ENCODE measurements around the gene PRR20E.
"Not testable (repeated sequence)": the region's sequence is repeated elsewhere in the genome, so short reads cannot be mapped to it uniquely, and the experiment has no call there.

PRR20E gene

DNA sequence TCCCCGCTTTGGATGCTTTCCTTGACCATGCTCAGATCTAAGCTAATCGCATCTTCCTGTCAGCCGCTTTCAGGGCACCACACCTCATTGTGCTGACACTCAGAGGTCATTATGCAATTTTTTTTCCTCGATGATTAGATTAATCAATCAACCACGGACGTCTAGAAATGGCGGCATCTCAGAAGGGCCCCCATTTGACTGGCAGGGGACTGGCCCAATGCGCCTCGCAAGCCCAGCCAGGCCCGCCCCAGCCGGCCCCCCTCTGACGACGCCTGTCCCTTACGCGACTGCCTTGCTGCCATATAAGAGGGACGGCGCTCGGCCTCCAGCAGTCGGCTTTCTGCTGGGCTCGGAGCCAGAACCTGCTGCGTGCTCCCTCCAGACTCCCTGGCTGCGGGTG is at the start of gene PRR20E:
Gene PRR20E, plus strand, starts transcription at position 301 of the 400 bp plus-strand sequence. CDS start 387 bp downstream, outside the sequence.
- DNase-seq (ENCODE audit: low spot score) = not testable (repeated sequence)

DNA sequence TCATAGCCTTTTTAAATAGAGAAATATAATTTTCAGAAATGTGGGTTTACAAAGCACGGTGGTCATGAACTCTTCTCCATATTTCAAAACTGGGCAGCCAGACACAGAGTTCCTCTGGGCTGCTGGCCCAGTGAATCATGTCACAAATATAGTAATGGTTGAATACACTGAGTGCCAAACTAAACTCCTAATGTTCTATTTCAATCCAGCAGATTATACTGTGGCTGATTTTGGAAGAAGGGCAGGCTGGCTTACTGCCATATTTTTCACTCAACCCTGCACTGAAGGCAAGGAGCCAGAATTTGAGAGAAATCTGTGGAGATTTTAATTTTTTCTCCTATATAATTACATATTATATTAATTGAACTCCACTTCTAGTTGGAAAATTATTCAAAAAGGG is 43.3 kb upstream of the PRR20E start:
- no peak for DNase-seq (ENCODE audit: low spot score)

DNA sequence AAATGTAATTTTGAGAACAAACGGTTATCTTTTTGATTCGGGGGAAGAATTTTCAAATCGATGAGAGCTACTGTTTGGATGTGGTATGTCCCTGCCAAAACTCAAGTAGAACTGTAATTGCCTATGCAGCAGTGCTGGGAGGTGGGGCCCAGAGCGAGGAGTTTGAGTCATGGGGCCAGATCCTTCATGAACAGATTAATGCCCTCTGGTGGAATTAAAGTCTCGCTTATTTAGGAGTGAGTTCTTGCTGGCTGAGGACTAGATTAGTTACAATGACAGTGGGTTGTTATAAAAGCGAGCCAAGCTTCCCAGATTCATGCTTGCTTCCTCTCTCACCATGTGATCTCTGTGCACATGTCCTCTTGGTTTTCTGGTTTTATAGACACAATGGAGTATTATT is 38.1 kb upstream of the PRR20E start:
- no peak for DNase-seq (ENCODE audit: low spot score)

DNA sequence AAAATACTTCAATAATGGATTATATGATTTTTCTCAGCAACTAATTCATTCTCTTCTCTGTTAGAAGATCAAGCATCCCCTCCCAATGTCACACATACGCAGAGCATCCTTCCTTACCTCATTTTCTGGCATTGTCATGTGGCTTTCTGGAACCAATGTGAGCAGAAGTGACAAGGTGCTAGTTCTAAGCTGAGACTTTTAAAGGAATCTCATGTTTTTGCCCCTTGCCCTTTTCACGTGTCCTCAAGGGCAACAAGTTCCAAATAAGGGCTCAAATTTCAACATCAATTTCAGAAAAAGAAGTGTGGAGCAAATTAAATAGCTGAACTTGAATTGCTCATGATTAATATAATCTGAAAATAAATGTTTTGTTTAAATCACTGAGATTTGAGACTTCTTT is 30.9 kb upstream of the PRR20E start:
- DNase-seq (ENCODE audit: low spot score) = no peak

DNA sequence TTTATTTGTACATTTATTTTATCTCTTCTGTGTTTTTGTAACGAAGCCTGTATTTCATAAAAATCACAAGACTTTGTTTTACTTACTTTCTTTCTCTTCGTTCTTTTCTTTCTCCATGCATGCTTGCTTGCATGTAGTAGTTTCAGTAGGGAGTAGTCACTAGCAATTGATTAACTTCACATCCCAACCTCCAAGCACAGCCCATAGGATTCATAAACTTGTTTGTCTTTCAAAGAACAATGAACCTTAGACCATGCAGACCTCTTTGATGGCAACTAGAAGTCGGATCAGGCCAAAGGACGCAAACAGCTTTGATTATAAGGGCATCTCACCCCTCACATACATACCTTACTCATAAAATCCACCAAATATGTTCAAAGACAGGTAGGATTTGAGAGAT is 29.4 kb upstream of the PRR20E start:
- DNase-seq (ENCODE audit: low spot score) = no peak

DNA sequence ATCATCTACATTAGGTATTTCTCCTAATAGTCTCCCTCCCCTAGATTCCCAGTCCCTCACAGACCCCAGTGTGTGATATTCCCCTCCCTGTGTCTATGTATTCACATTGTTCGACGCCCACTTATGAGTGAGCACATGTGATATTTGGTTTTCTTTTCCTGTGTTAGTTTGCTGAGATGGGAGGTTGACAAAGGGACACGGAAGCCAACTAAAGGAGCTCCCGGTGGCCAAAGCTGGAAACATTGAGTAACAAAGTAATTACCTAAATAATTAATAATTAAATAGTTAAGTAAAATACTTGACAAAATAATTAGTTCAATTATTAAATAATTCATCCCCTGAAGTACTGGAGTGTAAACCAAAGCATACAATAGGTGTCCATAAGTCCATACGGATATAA is 28.0 kb upstream of the PRR20E start:
- DNase-seq (ENCODE audit: low spot score) = no peak

DNA sequence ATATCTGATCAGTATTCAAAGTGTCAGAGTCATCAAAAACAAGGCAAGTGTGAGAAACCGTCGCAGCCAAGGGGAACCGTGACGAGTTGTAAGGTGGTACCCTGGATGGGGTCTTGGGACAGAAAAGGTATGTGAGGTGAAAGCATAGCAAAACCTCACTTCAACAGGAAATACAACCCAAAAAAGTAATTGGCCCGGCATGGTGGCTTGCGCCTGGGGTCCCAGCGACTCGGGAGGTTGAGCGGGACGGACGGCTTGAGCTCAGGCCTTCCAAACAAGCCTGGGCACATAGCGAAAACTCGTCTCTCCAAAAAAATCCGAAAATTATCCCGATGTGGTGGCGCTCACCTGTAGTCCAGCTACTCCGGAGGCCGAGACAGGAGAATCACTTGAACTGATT is 27.2 kb upstream of the PRR20E start:
- DNase-seq (ENCODE audit: low spot score) = not testable (repeated sequence)

DNA sequence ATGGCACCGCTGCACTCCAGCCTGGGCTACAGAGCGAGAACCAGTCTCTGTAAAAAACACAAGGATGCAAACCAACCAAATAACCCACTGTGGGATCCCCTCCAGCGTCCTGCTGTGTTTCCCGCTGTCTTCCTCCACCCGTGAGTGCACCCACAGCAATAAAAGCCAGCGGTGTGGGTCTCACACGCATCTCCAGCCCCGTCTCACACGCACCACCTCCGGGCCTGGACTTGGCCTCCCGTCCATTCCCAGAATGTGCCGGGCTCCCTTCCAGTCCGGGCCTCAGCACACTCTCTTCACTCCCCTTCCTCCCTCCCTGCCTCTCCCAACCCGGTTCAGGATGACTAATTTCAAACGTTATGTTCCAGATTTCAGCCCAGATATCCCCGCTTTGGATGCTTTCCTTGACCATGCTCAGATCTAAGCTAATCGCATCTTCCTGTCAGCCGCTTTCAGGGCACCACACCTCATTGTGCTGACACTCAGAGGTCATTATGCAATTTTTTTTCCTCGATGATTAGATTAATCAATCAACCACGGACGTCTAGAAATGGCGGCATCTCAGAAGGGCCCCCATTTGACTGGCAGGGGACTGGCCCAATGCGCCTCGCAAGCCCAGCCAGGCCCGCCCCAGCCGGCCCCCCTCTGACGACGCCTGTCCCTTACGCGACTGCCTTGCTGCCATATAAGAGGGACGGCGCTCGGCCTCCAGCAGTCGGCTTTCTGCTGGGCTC is 26.6 kb upstream of the PRR20E start, which contains the start of gene PRR20A:
Gene PRR20A, plus strand, starts transcription at position 684 of the 734 bp plus-strand sequence. CDS start 387 bp downstream, outside the sequence.
- DNase-seq (ENCODE audit: low spot score) = not testable (repeated sequence)

DNA sequence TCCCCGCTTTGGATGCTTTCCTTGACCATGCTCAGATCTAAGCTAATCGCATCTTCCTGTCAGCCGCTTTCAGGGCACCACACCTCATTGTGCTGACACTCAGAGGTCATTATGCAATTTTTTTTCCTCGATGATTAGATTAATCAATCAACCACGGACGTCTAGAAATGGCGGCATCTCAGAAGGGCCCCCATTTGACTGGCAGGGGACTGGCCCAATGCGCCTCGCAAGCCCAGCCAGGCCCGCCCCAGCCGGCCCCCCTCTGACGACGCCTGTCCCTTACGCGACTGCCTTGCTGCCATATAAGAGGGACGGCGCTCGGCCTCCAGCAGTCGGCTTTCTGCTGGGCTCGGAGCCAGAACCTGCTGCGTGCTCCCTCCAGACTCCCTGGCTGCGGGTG is 19.8 kb upstream of the PRR20E start, which contains the start of gene PRR20B:
Gene PRR20B, plus strand, starts transcription at position 301 of the 400 bp plus-strand sequence. CDS start 387 bp downstream, outside the sequence.
- not testable (repeated sequence) for DNase-seq (ENCODE audit: low spot score)

DNA sequence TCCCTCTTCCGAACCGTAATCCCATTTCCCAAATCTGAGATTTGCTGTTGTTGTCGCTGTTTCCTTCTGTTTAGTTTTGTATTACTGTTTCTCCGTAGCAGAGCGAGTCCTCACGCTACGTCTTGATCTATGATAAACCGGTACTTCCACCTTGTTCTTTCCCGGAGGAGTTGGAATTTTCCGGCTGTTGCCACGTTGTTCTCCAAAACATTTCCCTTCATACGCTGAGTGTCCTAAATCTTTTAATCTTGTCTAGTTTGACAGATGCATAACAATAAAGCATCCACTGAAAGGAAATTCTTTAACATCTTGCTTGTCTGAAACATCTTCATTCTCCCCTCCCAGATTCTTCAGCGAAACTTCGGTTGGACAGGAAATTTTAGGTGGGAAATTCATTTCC is 18.9 kb upstream of the PRR20E start:
- not testable (repeated sequence) for DNase-seq (ENCODE audit: low spot score)

DNA sequence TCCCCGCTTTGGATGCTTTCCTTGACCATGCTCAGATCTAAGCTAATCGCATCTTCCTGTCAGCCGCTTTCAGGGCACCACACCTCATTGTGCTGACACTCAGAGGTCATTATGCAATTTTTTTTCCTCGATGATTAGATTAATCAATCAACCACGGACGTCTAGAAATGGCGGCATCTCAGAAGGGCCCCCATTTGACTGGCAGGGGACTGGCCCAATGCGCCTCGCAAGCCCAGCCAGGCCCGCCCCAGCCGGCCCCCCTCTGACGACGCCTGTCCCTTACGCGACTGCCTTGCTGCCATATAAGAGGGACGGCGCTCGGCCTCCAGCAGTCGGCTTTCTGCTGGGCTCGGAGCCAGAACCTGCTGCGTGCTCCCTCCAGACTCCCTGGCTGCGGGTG is 13.2 kb upstream of the PRR20E start, which contains the start of gene PRR20C:
Gene PRR20C, plus strand, starts transcription at position 301 of the 400 bp plus-strand sequence. CDS start 387 bp downstream, outside the sequence.
- not testable (repeated sequence) for DNase-seq (ENCODE audit: low spot score)

DNA sequence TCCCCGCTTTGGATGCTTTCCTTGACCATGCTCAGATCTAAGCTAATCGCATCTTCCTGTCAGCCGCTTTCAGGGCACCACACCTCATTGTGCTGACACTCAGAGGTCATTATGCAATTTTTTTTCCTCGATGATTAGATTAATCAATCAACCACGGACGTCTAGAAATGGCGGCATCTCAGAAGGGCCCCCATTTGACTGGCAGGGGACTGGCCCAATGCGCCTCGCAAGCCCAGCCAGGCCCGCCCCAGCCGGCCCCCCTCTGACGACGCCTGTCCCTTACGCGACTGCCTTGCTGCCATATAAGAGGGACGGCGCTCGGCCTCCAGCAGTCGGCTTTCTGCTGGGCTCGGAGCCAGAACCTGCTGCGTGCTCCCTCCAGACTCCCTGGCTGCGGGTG is 6.7 kb upstream of the PRR20E start, which contains the start of gene PRR20D:
Gene PRR20D, plus strand, starts transcription at position 301 of the 400 bp plus-strand sequence. CDS start 387 bp downstream, outside the sequence.
- not testable (repeated sequence) for DNase-seq (ENCODE audit: low spot score)

DNA sequence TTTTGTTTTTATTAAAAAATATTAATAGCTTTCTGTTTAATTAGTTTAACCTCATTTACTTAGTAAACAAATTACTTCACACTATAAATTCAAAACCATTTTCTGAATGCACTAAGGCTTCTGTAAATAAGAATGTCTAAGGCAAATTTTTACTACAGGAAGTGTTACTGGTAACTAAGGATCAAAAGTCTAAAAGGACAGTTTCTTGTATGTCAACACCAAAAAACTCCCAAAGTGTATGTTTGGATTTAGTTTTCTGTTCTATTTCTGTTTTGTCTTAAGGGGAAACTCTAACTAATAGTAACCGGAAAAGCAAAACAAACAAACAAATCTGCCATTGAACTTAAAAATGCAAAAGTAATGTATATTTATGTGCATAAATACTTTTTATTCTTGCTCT is 24.7 kb downstream of the PRR20E start:
- no peak for DNase-seq (ENCODE audit: low spot score)

DNA sequence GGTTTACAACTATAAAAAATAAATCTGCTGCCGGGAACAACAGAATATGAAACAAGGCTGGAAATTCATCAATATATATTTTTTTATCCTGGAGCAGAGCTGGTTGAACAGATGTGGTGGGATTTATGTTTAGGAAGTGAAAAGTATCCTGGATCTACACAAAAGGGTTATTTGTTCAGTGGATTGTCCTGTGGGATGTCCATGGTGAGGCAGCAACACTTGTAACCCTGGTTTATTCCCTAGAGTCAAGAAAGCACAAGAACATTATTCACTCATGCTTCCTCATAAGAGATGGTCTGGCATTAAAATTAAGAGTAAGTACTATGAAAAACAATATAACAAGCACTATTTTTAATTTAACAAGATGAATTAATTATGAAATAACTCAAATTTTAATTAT is 46.0 kb downstream of the PRR20E start:
- DNase-seq (ENCODE audit: low spot score) = no peak

All from CD4-positive, alpha-beta T cell treated with Interleukin-2 at 100 ng/mL for 4 hours (primary cell).